ENCODE results near the gene MINPP1. TPM values are rescaled to one million over a fixed set of nuclear protein-coding genes. Genes with fewer than 3 reads are reported as not detected.

MINPP1 gene
- total and polyA plus RNA-seq, 2 experiments from 2014 or later = 46.0 to 56.1 TPM

- peaks cover 13% of the 10 kb centered on the region for H3K79me2 ChIP-seq
- no peaks in the 10 kb centered on the region for H3K4me1 ChIP-seq (ENCODE audit: insufficient read depth)
- H3K36me3 ChIP-seq (replicated peaks; ENCODE audit: insufficient read depth, low read depth) = no peaks in the 10 kb centered on the region
- H4K20me1 ChIP-seq (ENCODE audit: insufficient read depth, poor library complexity, severe bottlenecking) = no peaks in the 10 kb centered on the region
- no peak for TF ChIP-seq EZH2phosphoT487 (IDR thresholded peaks at IDR 0.05; ENCODE audit: low read depth, severe bottlenecking, unreplicated experiment)
- TF ChIP-seq EZH2 (IDR thresholded peaks at IDR 0.05; ENCODE audit: borderline replicate concordance) = no peak
- H3K9me3 ChIP-seq (ENCODE audit: low read depth) = no peaks in the 10 kb centered on the region
- no peaks in the 10 kb centered on the region for H3K27me3 ChIP-seq
- no peak overlapping the region for H2AFZ ChIP-seq
- no peak overlapping the region for H3K4me2 ChIP-seq
- no peak overlapping the region for H3K4me3 ChIP-seq
- WGBS (ENCODE audit: low lambda C conversion rate, missing lambda C conversion rate) = 84% methylated on average over 4 of the region's 4 CpGs
- H3K27ac ChIP-seq = no peak overlapping the region
- H3K9me2 ChIP-seq (replicated peaks; ENCODE audit: insufficient read depth) = no peaks in the 10 kb centered on the region
- DNase-seq (ENCODE audit: low spot score) = no peak
Measured at GRCh38 chr10:87531908-87532622, 27.4 kb downstream of the MINPP1 start.

DNA sequence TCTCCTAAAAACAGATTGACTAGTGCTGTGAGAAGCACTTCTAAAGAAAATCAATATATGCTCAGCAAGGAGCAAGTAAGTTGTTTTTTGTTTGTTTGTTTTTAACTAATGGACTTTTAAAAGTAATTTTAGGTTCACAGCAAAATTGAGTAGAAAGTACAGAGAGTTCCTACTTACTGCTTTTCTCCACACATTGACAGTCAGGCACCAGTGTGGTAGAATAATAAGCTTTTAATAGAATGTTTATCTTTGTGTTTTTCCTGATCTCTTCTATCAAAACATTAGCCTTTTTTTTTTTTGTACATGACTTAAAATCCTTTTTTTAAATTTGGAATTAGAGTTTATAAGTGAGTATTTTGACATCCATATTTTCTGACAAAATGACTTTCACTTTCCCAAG is 28.0 kb downstream of the MINPP1 start:
- Histone ChIP-seq H3K4me3 (no peak overlapping the region), H3K9me2 (replicated peaks; ENCODE audit: insufficient read depth) (no peaks in the 10 kb centered on the region), H4K20me1 (ENCODE audit: insufficient read depth, poor library complexity, severe bottlenecking) (no peaks in the 10 kb centered on the region), H3K4me1 (ENCODE audit: insufficient read depth) (no peaks in the 10 kb centered on the region), H3K9me3 (ENCODE audit: low read depth) (no peaks in the 10 kb centered on the region), H3K36me3 (replicated peaks; ENCODE audit: insufficient read depth, low read depth) (no peaks in the 10 kb centered on the region), H2AFZ (no peak overlapping the region), H3K27ac (no peak overlapping the region), H3K4me2 (no peak overlapping the region), H3K27me3 (no peaks in the 10 kb centered on the region), H3K79me2 (peaks cover 7% of the 10 kb centered on the region)
- TF ChIP-seq EZH2 (IDR thresholded peaks at IDR 0.05; ENCODE audit: borderline replicate concordance) = no peak
- TF ChIP-seq CTCF (IDR thresholded peaks at IDR 0.05; ENCODE audit: poor library complexity) = no peak
- TF ChIP-seq EZH2phosphoT487 (IDR thresholded peaks at IDR 0.05; ENCODE audit: low read depth, severe bottlenecking, unreplicated experiment) = no peak
- DNase-seq (ENCODE audit: low spot score) = no peak

GRCh38 chr10:87534173-87534858 is 29.6 kb downstream of the MINPP1 start:
- H3K4me2 ChIP-seq = no peak overlapping the region
- no peak overlapping the region for H3K27ac ChIP-seq
- H3K27me3 ChIP-seq = no peaks in the 10 kb centered on the region
- no peak overlapping the region for H3K4me3 ChIP-seq
- no peaks in the 10 kb centered on the region for H4K20me1 ChIP-seq (ENCODE audit: insufficient read depth, poor library complexity, severe bottlenecking)
- DNase-seq (ENCODE audit: low spot score) = no peak
- WGBS (ENCODE audit: low lambda C conversion rate, missing lambda C conversion rate) = 97% methylated on average over 3 of the region's 3 CpGs
- H3K79me2 ChIP-seq = peaks cover 7% of the 10 kb centered on the region
- no peaks in the 10 kb centered on the region for H3K9me2 ChIP-seq (replicated peaks; ENCODE audit: insufficient read depth)
- no peak for TF ChIP-seq EZH2phosphoT487 (IDR thresholded peaks at IDR 0.05; ENCODE audit: low read depth, severe bottlenecking, unreplicated experiment)
- TF ChIP-seq EZH2 (IDR thresholded peaks at IDR 0.05; ENCODE audit: borderline replicate concordance) = no peak
- no peak for TF ChIP-seq CTCF (IDR thresholded peaks at IDR 0.05; ENCODE audit: poor library complexity)
- no peak overlapping the region for H2AFZ ChIP-seq
- H3K36me3 ChIP-seq (replicated peaks; ENCODE audit: insufficient read depth, low read depth) = no peaks in the 10 kb centered on the region
- no peaks in the 10 kb centered on the region for H3K9me3 ChIP-seq (ENCODE audit: low read depth)
- no peaks in the 10 kb centered on the region for H3K4me1 ChIP-seq (ENCODE audit: insufficient read depth)

Data from hepatocyte (in vitro differentiated cells).